Measurements from ENCODE around the gene RUNX3.

DNA sequence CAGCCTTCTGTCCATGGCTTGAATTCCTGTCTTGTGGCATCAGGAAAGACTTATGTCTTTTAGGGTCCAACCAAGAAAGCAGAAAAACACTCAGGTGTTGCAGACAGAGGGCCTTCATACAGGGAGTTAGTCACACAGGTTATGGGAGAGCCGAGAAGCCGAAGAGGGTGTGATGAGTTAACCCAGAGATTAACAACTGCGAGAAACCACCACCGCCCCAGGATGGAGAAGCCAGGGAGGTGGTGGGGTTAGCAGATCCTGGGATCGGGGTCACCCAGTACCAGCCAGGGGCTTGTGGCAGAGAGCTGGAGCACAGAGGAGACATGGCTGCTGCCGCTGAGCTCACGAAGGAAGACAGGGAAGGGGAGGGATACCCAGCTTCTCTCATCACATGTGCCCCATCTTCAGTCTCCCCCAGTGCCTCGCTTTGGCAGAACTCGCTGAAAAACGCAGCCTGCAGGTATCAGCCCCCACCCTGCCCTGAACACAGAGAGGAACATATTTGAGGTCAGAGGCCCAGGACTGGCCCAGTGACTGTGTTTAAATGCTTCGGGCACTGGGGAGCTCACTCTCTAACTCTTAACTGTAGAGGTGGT is 58.7 kb downstream of the RUNX3 start:
- TF ChIP-seq, protein P1, sequence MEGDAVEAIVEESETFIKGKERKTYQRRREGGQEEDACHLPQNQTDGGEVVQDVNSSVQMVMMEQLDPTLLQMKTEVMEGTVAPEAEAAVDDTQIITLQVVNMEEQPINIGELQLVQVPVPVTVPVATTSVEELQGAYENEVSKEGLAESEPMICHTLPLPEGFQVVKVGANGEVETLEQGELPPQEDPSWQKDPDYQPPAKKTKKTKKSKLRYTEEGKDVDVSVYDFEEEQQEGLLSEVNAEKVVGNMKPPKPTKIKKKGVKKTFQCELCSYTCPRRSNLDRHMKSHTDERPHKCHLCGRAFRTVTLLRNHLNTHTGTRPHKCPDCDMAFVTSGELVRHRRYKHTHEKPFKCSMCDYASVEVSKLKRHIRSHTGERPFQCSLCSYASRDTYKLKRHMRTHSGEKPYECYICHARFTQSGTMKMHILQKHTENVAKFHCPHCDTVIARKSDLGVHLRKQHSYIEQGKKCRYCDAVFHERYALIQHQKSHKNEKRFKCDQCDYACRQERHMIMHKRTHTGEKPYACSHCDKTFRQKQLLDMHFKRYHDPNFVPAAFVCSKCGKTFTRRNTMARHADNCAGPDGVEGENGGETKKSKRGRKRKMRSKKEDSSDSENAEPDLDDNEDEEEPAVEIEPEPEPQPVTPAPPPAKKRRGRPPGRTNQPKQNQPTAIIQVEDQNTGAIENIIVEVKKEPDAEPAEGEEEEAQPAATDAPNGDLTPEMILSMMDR (IDR thresholded peaks at IDR 0.05; ENCODE audit: low read depth, low read length, missing input control): no peak
- TF ChIP-seq, protein P2, sequence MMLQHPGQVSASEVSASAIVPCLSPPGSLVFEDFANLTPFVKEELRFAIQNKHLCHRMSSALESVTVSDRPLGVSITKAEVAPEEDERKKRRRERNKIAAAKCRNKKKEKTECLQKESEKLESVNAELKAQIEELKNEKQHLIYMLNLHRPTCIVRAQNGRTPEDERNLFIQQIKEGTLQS (IDR thresholded peaks at IDR 0.05): no peak
- TF ChIP-seq FOXA2 (IDR thresholded peaks at IDR 0.05) (no peak), YY1 (IDR thresholded peaks at IDR 0.05) (no peak), HNF4A (conservative IDR thresholded peaks at IDR 0.05) (no peak), SP1 (IDR thresholded peaks at IDR 0.05) (no peak)
- TF ChIP-seq, protein P3, sequence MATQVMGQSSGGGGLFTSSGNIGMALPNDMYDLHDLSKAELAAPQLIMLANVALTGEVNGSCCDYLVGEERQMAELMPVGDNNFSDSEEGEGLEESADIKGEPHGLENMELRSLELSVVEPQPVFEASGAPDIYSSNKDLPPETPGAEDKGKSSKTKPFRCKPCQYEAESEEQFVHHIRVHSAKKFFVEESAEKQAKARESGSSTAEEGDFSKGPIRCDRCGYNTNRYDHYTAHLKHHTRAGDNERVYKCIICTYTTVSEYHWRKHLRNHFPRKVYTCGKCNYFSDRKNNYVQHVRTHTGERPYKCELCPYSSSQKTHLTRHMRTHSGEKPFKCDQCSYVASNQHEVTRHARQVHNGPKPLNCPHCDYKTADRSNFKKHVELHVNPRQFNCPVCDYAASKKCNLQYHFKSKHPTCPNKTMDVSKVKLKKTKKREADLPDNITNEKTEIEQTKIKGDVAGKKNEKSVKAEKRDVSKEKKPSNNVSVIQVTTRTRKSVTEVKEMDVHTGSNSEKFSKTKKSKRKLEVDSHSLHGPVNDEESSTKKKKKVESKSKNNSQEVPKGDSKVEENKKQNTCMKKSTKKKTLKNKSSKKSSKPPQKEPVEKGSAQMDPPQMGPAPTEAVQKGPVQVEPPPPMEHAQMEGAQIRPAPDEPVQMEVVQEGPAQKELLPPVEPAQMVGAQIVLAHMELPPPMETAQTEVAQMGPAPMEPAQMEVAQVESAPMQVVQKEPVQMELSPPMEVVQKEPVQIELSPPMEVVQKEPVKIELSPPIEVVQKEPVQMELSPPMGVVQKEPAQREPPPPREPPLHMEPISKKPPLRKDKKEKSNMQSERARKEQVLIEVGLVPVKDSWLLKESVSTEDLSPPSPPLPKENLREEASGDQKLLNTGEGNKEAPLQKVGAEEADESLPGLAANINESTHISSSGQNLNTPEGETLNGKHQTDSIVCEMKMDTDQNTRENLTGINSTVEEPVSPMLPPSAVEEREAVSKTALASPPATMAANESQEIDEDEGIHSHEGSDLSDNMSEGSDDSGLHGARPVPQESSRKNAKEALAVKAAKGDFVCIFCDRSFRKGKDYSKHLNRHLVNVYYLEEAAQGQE (IDR thresholded peaks at IDR 0.05): no peak
- TF ChIP-seq, protein P4, sequence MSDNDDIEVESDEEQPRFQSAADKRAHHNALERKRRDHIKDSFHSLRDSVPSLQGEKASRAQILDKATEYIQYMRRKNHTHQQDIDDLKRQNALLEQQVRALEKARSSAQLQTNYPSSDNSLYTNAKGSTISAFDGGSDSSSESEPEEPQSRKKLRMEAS (IDR thresholded peaks at IDR 0.05): no peak
